ENCODE results near the gene SERPINB13. TPM values are rescaled to one million over a fixed set of nuclear protein-coding genes. Genes with fewer than 3 reads are reported as not detected.
A peak's percentile ranks its signal among the peaks of the same experiment; 100 is the strongest.

SERPINB13 gene
- total RNA-seq (2021; fragmentation: NEBNext Ultra II Directional; extraction: Animal tissue kit (Norgen Biotek cat#: 25700)): not detected
- long read RNA-seq: 0 reads

GRCh38 chr18:63586966-63587365 is at the start of gene SERPINB13:
Gene SERPINB13, plus strand, starts transcription at chr18:63587343. Its CDS starts 1,325 bp downstream, at chr18:63588668.
- Mint-ChIP-seq H3K36me3 (ENCODE audit: low read depth) (peaks cover 5% of the 10 kb centered on the region; the same call in 1 of the 2 replicates), H3K27ac (no peak within 1 kb of the TSS), H3K4me3 (no peak within 1 kb of the TSS), H3K9me3 (no peaks in the 10 kb centered on the region), H3K4me1 (ENCODE audit: low read depth) (peaks cover 24% of the 10 kb centered on the region), H3K27me3 (ENCODE audit: insufficient read depth) (no peaks in the 10 kb centered on the region; the same call in 1 of the 2 replicates)
- TF ChIP-seq CTCF (IDR thresholded peaks at IDR 0.05): no peak
- DNase-seq: no peak

GRCh38 chr18:63539904-63540510 is 47.1 kb upstream of the SERPINB13 start:
- Mint-ChIP-seq H3K27me3 (ENCODE audit: insufficient read depth) (no peaks in the 10 kb centered on the region), H3K27ac (0 out of 2 replicates have a peak overlapping the region, but pooled peaks have one; percentile 7), H3K36me3 (ENCODE audit: low read depth) (no peaks in the 10 kb centered on the region)

GRCh38 chr18:63542069-63542468 is 45.1 kb upstream of the SERPINB13 start, which contains the start of gene SERPINB12:
Gene SERPINB12, plus strand, starts transcription at chr18:63542369. Its CDS starts 13,791 bp downstream, at chr18:63556160.
- Mint-ChIP-seq H3K27me3 (ENCODE audit: insufficient read depth) (no peaks in the 10 kb centered on the region), H3K4me3 (no peak within 1 kb of the TSS), H3K4me1 (ENCODE audit: low read depth) (peaks cover 19% of the 10 kb centered on the region), H3K36me3 (ENCODE audit: low read depth) (no peaks in the 10 kb centered on the region), H3K27ac (no peak within 1 kb of the TSS), H3K9me3 (no peaks in the 10 kb centered on the region)
- TF ChIP-seq CTCF (IDR thresholded peaks at IDR 0.05): no peak
- DNase-seq: no peak

More at GRCh38 chr18:63539904-63540510, 47.1 kb upstream of the SERPINB13 start:
- Mint-ChIP-seq H3K9me3 (no peaks in the 10 kb centered on the region), H3K4me3 (peak overlapping the region; percentile 35), H3K4me1 (ENCODE audit: low read depth) (peaks cover 19% of the 10 kb centered on the region)
- no peak for TF ChIP-seq CTCF (IDR thresholded peaks at IDR 0.05)
- DNase-seq: peak; percentile 51

- no peak overlapping the region for H3K4me3 Mint-ChIP-seq
- no peaks in the 10 kb centered on the region for H3K36me3 Mint-ChIP-seq (ENCODE audit: low read depth)
- H3K27ac Mint-ChIP-seq: no peak overlapping the region
- DNase-seq: no peak
- peaks cover 19% of the 10 kb centered on the region for H3K4me1 Mint-ChIP-seq (ENCODE audit: low read depth)
- no peak for TF ChIP-seq CTCF (IDR thresholded peaks at IDR 0.05)
- H3K27me3 Mint-ChIP-seq (ENCODE audit: insufficient read depth): no peaks in the 10 kb centered on the region
- no peaks in the 10 kb centered on the region for H3K9me3 Mint-ChIP-seq
Observed at GRCh38 chr18:63544017-63544416, 43.1 kb upstream of the SERPINB13 start.

- Mint-ChIP-seq H3K4me1 (ENCODE audit: low read depth) (peaks cover 12% of the 10 kb centered on the region), H3K27ac (no peak overlapping the region), H3K4me3 (no peak overlapping the region), H3K27me3 (ENCODE audit: insufficient read depth) (no peaks in the 10 kb centered on the region), H3K36me3 (ENCODE audit: low read depth) (no peaks in the 10 kb centered on the region), H3K9me3 (no peaks in the 10 kb centered on the region)
- TF ChIP-seq CTCF (IDR thresholded peaks at IDR 0.05): no peak
- DNase-seq: no peak
Observed at GRCh38 chr18:63545000-63545399, 42.1 kb upstream of the SERPINB13 start.
